Measurements from ENCODE around the gene TSPAN31. TPM values are rescaled to one million over a fixed set of nuclear protein-coding genes. Genes with fewer than 3 reads are reported as not detected.

The TSPAN31 gene
- total and polyA plus RNA-seq, 3 donors from 2014 or later, result 25.4 to 33.0 (median 30.8) TPM

- Histone ChIP-seq H3K27me3 (no peaks in the 10 kb centered on the region), H3K27ac (peak overlapping the region; percentile 81 to 87), H3K9me3 (no peaks in the 10 kb centered on the region), H3K36me3 (ENCODE audit: low read depth, missing control alignments) (peaks cover 6% of the 10 kb centered on the region), H3K4me1 (peaks cover 20% of the 10 kb centered on the region), H3K4me3 (peak overlapping the region in 1 of 2 donors; percentile 80)
- 88% methylated on average over 15 of the region's 15 CpGs for WGBS, 2 donors
- intact Hi-C loops (cut with DNase I; ENCODE audit: low total_unique reads), result no loop called here
- TF ChIP-seq POLR2A (IDR thresholded peaks at IDR 0.05) (no peak), CTCF (IDR thresholded peaks at IDR 0.05) (no peak)
- no peak for DNase-seq
Observed at GRCh38 chr12:57750561-57751431, 6.0 kb downstream of the TSPAN31 start.

GRCh38 chr12:57751432-57751787 is 6.6 kb downstream of the TSPAN31 start:
- peaks cover 6% of the 10 kb centered on the region for H3K36me3 ChIP-seq (ENCODE audit: low read depth, missing control alignments)
- DNase-seq, result no peak
- H3K27me3 ChIP-seq, result no peaks in the 10 kb centered on the region
- peak overlapping the region; percentile 81 to 87 for H3K27ac ChIP-seq
- TF ChIP-seq CTCF (IDR thresholded peaks at IDR 0.05), result no peak
- no peak for TF ChIP-seq POLR2A (IDR thresholded peaks at IDR 0.05)
- H3K4me1 ChIP-seq, result peaks cover 27% of the 10 kb centered on the region
- intact Hi-C loops (cut with DNase I; ENCODE audit: low total_unique reads), result no loop called here
- no peaks in the 10 kb centered on the region for H3K9me3 ChIP-seq
- 10 to 14% methylated on average over 8 of the region's 8 CpGs for WGBS, 2 donors
- H3K4me3 ChIP-seq, result peak overlapping the region; percentile 70 to 80

GRCh38 chr12:57751788-57752667 is 7.2 kb downstream of the TSPAN31 start, which contains the start of gene CDK4:
Gene CDK4 (minus strand): TSS chr12:57752310. CDS start chr12:57751717, 593 bp downstream.
- 0 to 1% methylated on average over 45 to 58 of the region's 58 CpGs for WGBS, 2 donors
- Histone ChIP-seq H3K4me1 (peaks cover 27% of the 10 kb centered on the region), H3K4me3 (peak within 1 kb of the TSS; percentile 70 to 80), H3K27ac (peak within 1 kb of the TSS; percentile 81 to 87), H3K36me3 (ENCODE audit: low read depth, missing control alignments) (peaks cover 6% of the 10 kb centered on the region), H3K27me3 (no peaks in the 10 kb centered on the region), H3K9me3 (no peaks in the 10 kb centered on the region)
- peak; percentile 100 for DNase-seq
- TF ChIP-seq POLR2A (IDR thresholded peaks at IDR 0.05) (no peak), CTCF (IDR thresholded peaks at IDR 0.05) (no peak)
- intact Hi-C loops (cut with DNase I; ENCODE audit: low total_unique reads), result no loop called here

GRCh38 chr12:57752668-57753000 is 7.8 kb downstream of the TSPAN31 start:
- H3K36me3 ChIP-seq (ENCODE audit: low read depth, missing control alignments), result peaks cover 6% of the 10 kb centered on the region
- intact Hi-C loops (cut with DNase I; ENCODE audit: low total_unique reads), result no loop called here
- H3K4me3 ChIP-seq, result peak overlapping the region; percentile 70 to 80
- H3K4me1 ChIP-seq, result peaks cover 27% of the 10 kb centered on the region
- TF ChIP-seq CTCF (IDR thresholded peaks at IDR 0.05) (no peak), POLR2A (IDR thresholded peaks at IDR 0.05) (no peak)
- no peaks in the 10 kb centered on the region for H3K27me3 ChIP-seq
- no peaks in the 10 kb centered on the region for H3K9me3 ChIP-seq
- WGBS, 2 donors, result 1 to 4% methylated on average over 5 of the region's 5 CpGs
- peak overlapping the region in 1 of 2 donors; percentile 87 for H3K27ac ChIP-seq
- no peak for DNase-seq
